Muscle of leg (tissue), 11 donors: ENCODE data around the gene DPYD. TPM values are rescaled to one million over a fixed set of nuclear protein-coding genes. Genes with fewer than 3 reads are reported as not detected.

ENCODE experiments used
- DNase-seq: peaks from one replicate; pipeline ENCODE4 v3.0.0; 2013
- H3K27ac ChIP-seq: one replicate; pipeline ENCODE4 v1.5.1; 2013; ENCODE audit warnings: mild to moderate bottlenecking, low read length, control low read depth
- H3K27me3 ChIP-seq: one replicate; pipeline ENCODE4 v1.6.1; 2013; ENCODE audit warnings: low read length; ENCODE audit not compliant: control insufficient read depth, insufficient read depth
- H3K36me3 ChIP-seq: one replicate; pipeline ENCODE4 v1.6.1; 2013; ENCODE audit warnings: low read length; ENCODE audit not compliant: control insufficient read depth, insufficient read depth
- H3K4me1 ChIP-seq: one replicate; pipeline ENCODE4 v1.6.1; 2013; ENCODE audit warnings: low read length; ENCODE audit not compliant: control insufficient read depth, insufficient read depth
- H3K4me3 ChIP-seq: one replicate; pipeline ENCODE4 v1.5.1; 2013; ENCODE audit warnings: low read length, control low read depth
- H3K9me3 ChIP-seq: replicated peaks from 2 replicates; pipeline ENCODE4 v1.6.1; 2013; ENCODE audit warnings: low read depth, low read length; ENCODE audit not compliant: control insufficient read depth
- WGBS: methylation state at CpG from one replicate; pipeline ENCODE4 v1.1.5; 2013; ENCODE audit warnings: missing lambda C conversion rate; ENCODE audit not compliant: insufficient coverage; 5-methylcytosine and 5-hydroxymethylcytosine counted together
- polyA plus RNA-seq, 8 donors: library from polyadenylated mRNA; unstranded; fragments of 120-200 nt; gene quantifications; one replicate each; pipeline versions ENCODE4 v1.2.1 to v1.2.3, GENCODE V29; 2013; ENCODE audit warnings: inconsistent platforms in 1 of 8, low replicate concordance in 1 of 8; ENCODE audit not compliant: insufficient read length in 8 of 8, insufficient read depth in 1 of 8
- total RNA-seq: library from RNA; stranded (reverse); fragments of 120-200 nt; gene quantifications from one replicate; pipeline ENCODE4 v1.2.4, GENCODE V29; 2013

Gene DPYD
- total and polyA plus RNA-seq, 9 donors = 7.3 to 14.7 (median 9.8) TPM

GRCh38 chr1:97308131-97308530, 612.7 kb downstream of the DPYD start:
- no peak for DNase-seq
- Histone ChIP-seq H3K27me3 (no peaks in the 10 kb centered on the region), H3K4me3 (no peak overlapping the region), H3K27ac (no peak overlapping the region), H3K4me1 (no peaks in the 10 kb centered on the region), H3K9me3 (no peaks in the 10 kb centered on the region), H3K36me3 (no peaks in the 10 kb centered on the region)
- no CpG with 5 or more reads among the region's 1 CpG for WGBS

- Histone ChIP-seq H3K4me3 (no peak overlapping the region), H3K27ac (no peak overlapping the region), H3K9me3 (no peaks in the 10 kb centered on the region), H3K36me3 (no peaks in the 10 kb centered on the region), H3K27me3 (no peaks in the 10 kb centered on the region), H3K4me1 (no peaks in the 10 kb centered on the region)
- DNase-seq = no peak
Observed at GRCh38 chr1:97307568-97307967, 613.3 kb downstream of the DPYD start.

- Histone ChIP-seq H3K9me3 (no peaks in the 10 kb centered on the region), H3K27ac (no peak overlapping the region), H3K36me3 (no peaks in the 10 kb centered on the region), H3K27me3 (no peaks in the 10 kb centered on the region), H3K4me3 (no peak overlapping the region), H3K4me1 (no peaks in the 10 kb centered on the region)
- WGBS = no CpG with 5 or more reads among the region's 2 CpGs
- DNase-seq = no peak
Observed at GRCh38 chr1:97307151-97307550, 613.7 kb downstream of the DPYD start.

GRCh38 chr1:97306504-97306903, 614.3 kb downstream of the DPYD start:
- Histone ChIP-seq H3K4me3 (no peak overlapping the region), H3K4me1 (no peaks in the 10 kb centered on the region), H3K27ac (no peak overlapping the region), H3K9me3 (no peaks in the 10 kb centered on the region), H3K36me3 (no peaks in the 10 kb centered on the region), H3K27me3 (no peaks in the 10 kb centered on the region)
- no peak for DNase-seq

- H3K4me1 ChIP-seq = no peaks in the 10 kb centered on the region
- no peaks in the 10 kb centered on the region for H3K27me3 ChIP-seq
- H3K4me3 ChIP-seq = no peak overlapping the region
- H3K36me3 ChIP-seq = no peaks in the 10 kb centered on the region
- no CpG with 5 or more reads among the region's 2 CpGs for WGBS
- peak; percentile 21 for DNase-seq
- no peak overlapping the region for H3K27ac ChIP-seq
- H3K9me3 ChIP-seq = no peaks in the 10 kb centered on the region
Observed at GRCh38 chr1:97304366-97304765, 616.5 kb downstream of the DPYD start.

- Histone ChIP-seq H3K27me3 (no peaks in the 10 kb centered on the region), H3K4me1 (no peaks in the 10 kb centered on the region), H3K4me3 (no peak overlapping the region), H3K36me3 (no peaks in the 10 kb centered on the region), H3K9me3 (no peaks in the 10 kb centered on the region), H3K27ac (no peak overlapping the region)
- no peak for DNase-seq
- WGBS = no CpG with 5 or more reads among the region's 1 CpG
Observed at GRCh38 chr1:97298966-97299365, 621.9 kb downstream of the DPYD start.

- no peak overlapping the region for H3K4me3 ChIP-seq
- H3K36me3 ChIP-seq = no peaks in the 10 kb centered on the region
- no peaks in the 10 kb centered on the region for H3K4me1 ChIP-seq
- DNase-seq = no peak
- no peak overlapping the region for H3K27ac ChIP-seq
- WGBS = 70% methylated on average over 2 of the region's 2 CpGs
- H3K27me3 ChIP-seq = no peaks in the 10 kb centered on the region
- H3K9me3 ChIP-seq = no peaks in the 10 kb centered on the region
Observed at GRCh38 chr1:97297611-97298010, 623.2 kb downstream of the DPYD start.

- Histone ChIP-seq H3K4me3 (no peak overlapping the region), H3K27me3 (no peaks in the 10 kb centered on the region), H3K9me3 (peaks cover 2% of the 10 kb centered on the region), H3K27ac (no peak overlapping the region), H3K4me1 (no peaks in the 10 kb centered on the region), H3K36me3 (no peaks in the 10 kb centered on the region)
- no peak for DNase-seq
- no CpG with 5 or more reads among the region's 1 CpG for WGBS
Observed at GRCh38 chr1:97281962-97282361, 638.9 kb downstream of the DPYD start.

GRCh38 chr1:97277891-97278654, 642.8 kb downstream of the DPYD start:
- Histone ChIP-seq H3K9me3 (no peaks in the 10 kb centered on the region), H3K27me3 (no peaks in the 10 kb centered on the region), H3K27ac (no peak overlapping the region), H3K4me1 (no peaks in the 10 kb centered on the region), H3K36me3 (no peaks in the 10 kb centered on the region), H3K4me3 (no peak overlapping the region)
- no peak for DNase-seq
- WGBS = no CpG with 5 or more reads among the region's 2 CpGs

- no peaks in the 10 kb centered on the region for H3K4me1 ChIP-seq
- no peaks in the 10 kb centered on the region for H3K9me3 ChIP-seq
- whole genome bisulfite sequencing = 17% methylated on average over 2 of the region's 6 CpGs
- H3K4me3 ChIP-seq = no peak overlapping the region
- H3K27me3 ChIP-seq = no peaks in the 10 kb centered on the region
- DNase-seq = peak; percentile 55
- no peak overlapping the region for H3K27ac ChIP-seq
- no peaks in the 10 kb centered on the region for H3K36me3 ChIP-seq
Observed at GRCh38 chr1:97271916-97272788, 648.7 kb downstream of the DPYD start.
